Fibroblast of the conjunctiva (primary cell): ENCODE data around the gene TMEM139.
"Not testable (repeated sequence)": the region's sequence is repeated elsewhere in the genome, so short reads cannot be mapped to it uniquely, and the experiment has no call there.

Experiments
- DNase-seq: peaks from one replicate; pipeline ENCODE4 v3.0.0-alpha.2; 2010; ENCODE audit warnings: low read depth

The TMEM139 gene

GRCh38 chr7:143289421-143289820 lies 4.7 kb downstream of the TMEM139 start:
- no peak for DNase-seq

DNA sequence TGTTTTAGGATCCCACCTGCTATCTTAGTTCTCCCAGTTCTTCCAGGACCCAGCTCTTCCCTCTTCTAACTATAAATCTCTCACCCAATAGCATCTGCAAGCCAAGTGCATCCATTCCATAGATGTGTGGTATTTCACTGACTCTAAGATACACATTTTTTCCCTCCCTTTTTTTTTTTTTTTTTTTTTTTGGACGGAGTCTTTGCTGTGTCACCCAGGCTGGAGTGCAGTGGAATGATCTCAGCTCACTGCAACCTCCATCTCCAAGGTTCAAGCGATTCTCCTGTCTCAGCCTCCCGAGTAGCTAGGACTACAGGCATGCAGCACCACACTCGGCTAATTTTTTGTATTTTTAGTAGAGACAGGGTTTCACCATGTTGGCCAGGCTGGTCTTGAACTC lies 5.1 kb downstream of the TMEM139 start:
- DNase-seq, result not testable (repeated sequence)

GRCh38 chr7:143290293-143290692 lies 5.5 kb downstream of the TMEM139 start:
- no peak for DNase-seq

GRCh38 chr7:143292876-143293275 lies 8.1 kb downstream of the TMEM139 start:
- no peak for DNase-seq

GRCh38 chr7:143295870-143296269 lies 11.1 kb downstream of the TMEM139 start:
- DNase-seq, result no peak

DNA sequence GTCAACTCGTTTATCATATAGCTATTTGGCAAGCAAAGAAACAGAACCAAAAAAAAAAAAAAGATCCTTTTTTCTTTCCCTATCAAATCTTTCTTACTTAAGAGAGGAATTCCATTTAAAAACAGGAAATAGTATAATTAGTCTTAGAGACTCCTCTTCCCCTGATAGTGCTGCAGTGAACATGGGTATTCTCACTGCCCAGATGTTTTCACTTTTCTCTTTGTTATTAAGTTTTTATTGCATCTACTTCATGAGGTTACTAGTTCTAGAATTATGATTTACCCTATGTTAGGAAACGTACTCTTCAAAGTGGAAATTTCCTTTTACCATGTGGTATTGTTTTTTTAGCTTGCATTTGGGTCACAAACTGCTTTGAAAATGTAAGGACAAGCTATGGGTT lies 11.9 kb downstream of the TMEM139 start:
- no peak for DNase-seq

DNA sequence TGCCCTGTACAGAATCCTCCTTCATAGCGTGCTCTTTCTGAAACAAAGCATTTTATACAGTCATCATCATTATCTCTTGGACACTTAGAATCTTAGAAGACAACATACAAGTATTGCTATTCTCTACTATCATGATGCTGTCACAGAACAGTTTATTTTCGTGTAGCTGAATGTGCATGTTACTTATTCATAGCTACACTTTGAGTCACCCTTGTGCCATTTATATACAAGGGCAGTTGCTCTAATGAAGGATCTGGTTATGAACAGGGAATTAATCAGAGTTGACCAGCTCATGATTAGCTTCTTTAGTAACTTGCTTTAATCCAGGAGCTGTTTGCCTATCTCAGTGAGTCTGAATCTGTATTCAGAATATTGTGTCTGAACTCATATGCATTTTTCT lies 14.6 kb downstream of the TMEM139 start:
- no peak for DNase-seq

- no peak for DNase-seq
Observed at GRCh38 chr7:143299840-143300239, 15.1 kb downstream of the TMEM139 start.

DNA sequence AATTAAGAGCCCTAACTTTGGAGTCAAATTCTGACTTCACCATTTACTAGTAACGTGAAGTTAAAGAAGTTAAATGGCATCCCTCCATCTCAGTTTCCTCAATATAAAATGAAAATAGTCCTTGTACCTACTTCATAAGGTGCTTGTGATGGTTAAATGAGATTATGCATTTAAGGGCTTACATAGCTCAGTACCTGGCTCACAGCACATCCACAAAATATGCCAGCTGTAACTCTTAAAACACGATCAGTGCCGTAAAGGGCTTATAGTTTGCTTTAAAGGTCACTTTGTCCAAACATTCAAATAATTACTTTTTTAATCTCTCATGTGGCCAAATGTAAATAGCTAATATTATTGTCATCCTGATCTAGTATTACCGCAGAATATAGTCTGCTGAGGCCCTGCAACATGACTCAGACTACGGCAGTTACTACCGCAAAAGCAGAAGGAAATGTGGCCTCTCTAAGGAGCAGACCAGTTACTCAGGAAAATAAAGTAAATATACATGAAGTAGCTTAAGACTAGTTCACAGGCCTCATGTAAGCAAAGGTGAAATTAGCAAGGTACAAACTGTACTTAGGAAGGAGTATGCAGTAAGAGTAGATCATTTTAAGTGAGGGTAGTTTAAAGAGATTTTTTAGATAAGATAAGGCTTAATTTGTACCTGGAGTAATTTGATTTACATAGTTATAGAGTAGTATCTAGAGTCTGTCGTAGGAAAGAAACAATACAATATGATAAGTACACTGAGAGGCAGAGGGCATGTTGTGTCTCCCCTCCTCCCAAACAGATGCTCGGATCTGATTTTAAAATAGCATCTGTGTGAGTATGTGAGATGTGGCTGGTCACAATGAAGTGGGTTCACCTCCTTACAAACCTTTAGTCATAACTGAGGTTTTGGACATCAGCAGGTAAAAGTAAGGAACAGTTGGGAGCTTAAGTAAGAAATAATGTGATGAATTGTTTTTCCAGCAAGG lies 16.5 kb downstream of the TMEM139 start:
- no peak for DNase-seq

DNA sequence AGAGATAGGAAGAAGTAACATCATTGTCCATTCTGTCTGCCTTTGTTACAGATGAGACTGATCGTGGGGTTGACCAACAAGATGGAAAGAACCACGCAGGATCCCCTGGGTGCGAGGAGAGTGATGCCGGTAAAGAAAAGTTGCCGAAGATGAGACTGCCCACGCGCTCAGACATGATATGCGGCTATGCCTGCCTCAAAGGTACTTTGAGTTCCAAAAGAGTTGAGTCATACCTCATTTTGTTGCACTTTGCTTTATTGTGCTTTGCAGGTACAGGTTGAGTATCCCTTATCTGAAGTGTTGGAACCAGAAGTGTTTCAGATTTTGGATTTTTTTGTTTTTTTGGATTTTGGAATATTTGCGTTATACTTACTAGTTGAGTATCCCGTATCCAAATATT lies 19.0 kb downstream of the TMEM139 start:
- DNase-seq, result no peak

DNA sequence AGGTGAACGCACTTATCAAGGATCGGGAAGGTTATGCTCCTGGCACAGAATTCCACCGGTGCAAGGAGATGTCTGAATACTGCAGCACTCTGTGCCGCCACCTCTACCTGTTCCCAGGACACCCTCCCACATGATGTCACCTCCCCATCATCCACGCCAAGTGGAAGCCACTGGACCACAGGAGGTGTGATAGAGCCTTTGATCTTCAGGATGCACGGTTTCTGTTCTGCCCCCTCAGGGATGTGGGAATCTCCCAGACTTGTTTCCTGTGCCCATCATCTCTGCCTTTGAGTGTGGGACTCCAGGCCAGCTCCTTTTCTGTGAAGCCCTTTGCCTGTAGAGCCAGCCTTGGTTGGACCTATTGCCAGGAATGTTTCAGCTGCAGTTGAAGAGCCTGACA lies 20.2 kb downstream of the TMEM139 start:
- DNase-seq, result no peak

GRCh38 chr7:143305423-143306070 lies 20.8 kb downstream of the TMEM139 start:
- peak; percentile 18 for DNase-seq

DNA sequence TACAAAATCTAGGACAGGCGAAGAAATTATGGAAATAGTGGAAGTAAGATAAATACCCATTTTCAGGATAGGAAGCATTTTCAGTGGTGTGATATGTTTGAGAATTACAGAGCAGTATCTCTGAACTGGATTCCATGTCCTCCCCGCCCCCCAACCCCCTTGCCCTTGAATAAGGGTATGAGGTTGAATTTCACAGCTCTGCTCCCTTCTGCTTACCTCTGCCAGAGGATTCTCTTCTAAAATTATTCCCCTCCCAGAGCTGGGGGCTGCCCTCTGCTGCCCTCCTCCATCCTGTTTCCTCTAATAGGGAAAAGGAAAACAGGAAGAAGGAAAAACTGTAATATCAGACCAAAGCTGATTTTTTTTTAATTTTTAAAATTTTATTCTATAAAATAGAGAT lies 23.9 kb downstream of the TMEM139 start:
- no peak for DNase-seq

DNA sequence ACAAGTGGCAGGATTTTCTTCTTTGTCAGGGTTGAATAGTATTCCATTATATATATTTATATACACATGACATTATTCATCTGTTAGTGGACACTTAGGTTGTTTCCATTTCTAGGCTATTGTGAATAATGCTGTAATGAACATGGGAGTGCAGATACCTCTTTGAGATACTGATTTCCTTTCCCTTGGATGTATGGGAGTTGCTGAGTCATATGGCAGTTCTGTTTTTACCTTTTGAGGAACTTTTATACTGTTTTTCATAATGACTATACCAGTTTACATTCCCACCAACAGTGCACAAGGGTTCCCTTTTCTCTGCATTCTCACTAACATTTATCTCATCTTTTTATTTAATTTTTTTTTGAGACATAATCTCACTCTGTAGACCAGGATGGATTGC lies 29.4 kb downstream of the TMEM139 start:
- DNase-seq, result no peak

- no peak for DNase-seq
Observed at GRCh38 chr7:143315776-143316175, 31.0 kb downstream of the TMEM139 start, which contains the start of gene CLCN1. CLCN1 (plus strand) TSS chr7:143316111; CDS start chr7:143316213, 102 bp downstream.

GRCh38 chr7:143316492-143316891 lies 31.7 kb downstream of the TMEM139 start:
- no peak for DNase-seq

DNA sequence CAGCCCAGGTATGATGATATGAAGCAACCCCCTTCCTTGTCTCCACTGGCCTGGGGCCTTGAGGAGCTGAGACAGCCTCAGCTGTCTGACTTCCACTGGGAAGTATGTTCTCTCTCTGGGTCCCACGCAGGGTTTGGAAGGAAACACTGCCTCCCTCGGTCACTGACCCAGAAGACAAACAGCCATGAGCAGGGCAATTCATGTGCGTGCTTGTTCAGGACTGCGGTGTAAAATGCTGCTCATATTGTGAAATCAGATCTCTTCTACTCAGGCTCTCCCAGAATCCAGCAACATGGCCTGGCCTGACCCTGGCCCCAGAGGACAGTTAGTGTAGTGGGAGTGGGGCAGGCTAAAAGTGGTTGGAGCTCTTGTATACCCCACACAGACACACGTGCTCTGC lies 33.9 kb downstream of the TMEM139 start:
- peak; percentile 30 for DNase-seq

DNA sequence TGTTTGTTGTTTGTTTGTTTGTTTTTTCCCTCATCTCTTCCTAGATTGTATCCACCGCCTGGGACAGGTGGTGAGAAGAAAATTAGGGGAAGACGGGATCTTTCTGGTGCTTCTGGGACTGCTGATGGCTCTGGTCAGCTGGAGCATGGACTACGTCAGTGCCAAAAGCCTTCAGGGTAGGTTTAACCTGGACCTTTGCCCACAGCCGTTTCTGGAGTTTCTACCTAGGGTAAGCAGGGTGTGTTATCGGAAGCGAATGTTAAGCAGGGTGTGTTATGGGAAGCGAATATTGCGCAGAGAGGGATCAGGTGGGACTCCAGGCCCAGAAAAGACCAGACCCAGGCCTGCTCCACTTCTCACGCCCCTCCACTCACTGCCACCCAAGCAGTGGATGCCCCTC lies 35.9 kb downstream of the TMEM139 start:
- no peak for DNase-seq

DNA sequence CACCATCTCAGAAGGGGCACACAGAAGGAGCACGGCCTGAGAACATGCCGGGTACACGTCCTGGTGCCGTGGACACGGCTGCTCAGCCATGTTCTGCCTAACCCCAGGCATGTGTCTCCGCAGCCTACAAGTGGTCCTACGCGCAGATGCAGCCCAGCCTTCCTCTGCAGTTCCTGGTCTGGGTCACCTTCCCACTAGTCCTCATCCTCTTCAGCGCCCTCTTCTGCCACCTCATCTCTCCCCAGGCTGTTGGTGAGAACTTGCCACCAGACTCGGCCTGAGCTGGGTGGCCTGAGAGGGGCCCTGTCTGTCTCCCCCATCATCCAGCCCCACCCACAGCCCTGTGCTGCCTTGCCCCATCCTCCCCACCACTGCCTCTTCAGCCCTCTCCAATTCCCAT lies 36.5 kb downstream of the TMEM139 start:
- DNase-seq, result no peak

GRCh38 chr7:143321734-143322133 lies 37.0 kb downstream of the TMEM139 start:
- DNase-seq, result no peak

DNA sequence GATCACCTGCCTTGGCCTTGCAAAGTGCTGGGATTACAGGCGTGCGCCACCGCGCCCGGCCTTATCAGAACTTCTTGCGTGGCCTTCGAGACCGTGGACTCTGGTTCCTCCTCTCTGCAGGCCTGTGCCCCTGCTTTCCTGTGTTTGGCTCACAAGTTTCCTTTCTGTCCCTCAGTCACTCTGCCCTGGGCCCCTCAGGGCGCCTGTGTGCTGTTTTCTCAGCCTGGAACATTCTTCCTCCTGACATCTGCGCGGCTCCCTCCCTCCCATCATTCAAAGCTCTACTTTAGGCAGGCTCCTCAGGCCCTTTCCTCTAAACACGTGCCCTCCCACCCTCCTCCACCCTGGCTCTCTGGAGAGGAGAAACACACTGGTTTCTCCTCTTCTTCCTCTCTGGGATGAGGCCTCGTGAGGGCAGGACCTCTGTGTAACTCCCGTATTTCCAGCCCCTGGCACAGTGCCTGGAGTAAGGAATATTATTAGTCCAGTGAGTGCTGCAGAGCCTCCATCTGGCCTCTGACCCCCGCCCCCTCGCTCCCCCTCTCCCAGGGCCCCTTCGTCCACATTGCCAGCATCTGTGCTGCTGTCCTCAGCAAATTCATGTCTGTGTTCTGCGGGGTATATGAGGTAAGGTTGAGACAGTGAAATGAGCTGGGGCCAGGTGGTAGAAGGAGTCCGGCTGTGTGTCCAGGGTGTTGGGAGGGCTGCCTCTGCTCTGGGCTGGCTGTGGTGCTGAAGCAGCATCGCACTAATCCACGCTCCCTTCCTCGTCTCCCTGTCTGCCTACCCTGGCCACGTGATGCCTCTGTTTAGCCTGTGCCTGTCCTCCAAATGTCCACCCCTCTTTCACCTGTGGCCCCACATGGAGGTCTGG lies 38.2 kb downstream of the TMEM139 start:
- no peak for DNase-seq

- DNase-seq, result no peak
Observed at GRCh38 chr7:143323653-143324052, 38.9 kb downstream of the TMEM139 start.
